ENCODE results near the gene ETNK1. TPM values are rescaled to one million over a fixed set of nuclear protein-coding genes. Genes with fewer than 3 reads are reported as not detected.
A peak's percentile ranks its signal among the peaks of the same experiment; 100 is the strongest.

The ETNK1 gene
- total RNA-seq, 4 donors from 2014 or later: 26.1 to 41.3 (median 36.8) TPM

DNA sequence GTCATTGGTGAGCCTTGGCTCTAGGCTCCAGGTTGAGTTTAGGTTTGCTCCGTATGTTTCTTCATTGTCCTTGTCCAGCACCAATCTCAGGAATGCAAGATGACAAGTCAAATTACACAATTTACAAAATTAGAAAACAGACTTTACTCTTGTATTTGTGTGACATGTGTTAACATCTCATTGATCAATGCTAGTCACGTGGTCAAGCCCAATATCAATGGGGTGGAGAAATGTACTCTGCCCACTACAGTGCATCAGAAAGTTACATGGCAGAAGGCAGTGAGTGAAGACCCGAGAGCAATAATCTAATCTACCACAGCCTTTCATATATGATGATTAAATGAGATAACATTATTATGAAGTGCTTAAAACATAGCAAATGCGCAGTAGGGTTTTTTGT lies 94.8 kb downstream of the ETNK1 start:
- TF ChIP-seq, protein P1, sequence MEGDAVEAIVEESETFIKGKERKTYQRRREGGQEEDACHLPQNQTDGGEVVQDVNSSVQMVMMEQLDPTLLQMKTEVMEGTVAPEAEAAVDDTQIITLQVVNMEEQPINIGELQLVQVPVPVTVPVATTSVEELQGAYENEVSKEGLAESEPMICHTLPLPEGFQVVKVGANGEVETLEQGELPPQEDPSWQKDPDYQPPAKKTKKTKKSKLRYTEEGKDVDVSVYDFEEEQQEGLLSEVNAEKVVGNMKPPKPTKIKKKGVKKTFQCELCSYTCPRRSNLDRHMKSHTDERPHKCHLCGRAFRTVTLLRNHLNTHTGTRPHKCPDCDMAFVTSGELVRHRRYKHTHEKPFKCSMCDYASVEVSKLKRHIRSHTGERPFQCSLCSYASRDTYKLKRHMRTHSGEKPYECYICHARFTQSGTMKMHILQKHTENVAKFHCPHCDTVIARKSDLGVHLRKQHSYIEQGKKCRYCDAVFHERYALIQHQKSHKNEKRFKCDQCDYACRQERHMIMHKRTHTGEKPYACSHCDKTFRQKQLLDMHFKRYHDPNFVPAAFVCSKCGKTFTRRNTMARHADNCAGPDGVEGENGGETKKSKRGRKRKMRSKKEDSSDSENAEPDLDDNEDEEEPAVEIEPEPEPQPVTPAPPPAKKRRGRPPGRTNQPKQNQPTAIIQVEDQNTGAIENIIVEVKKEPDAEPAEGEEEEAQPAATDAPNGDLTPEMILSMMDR (IDR thresholded peaks at IDR 0.05): no peak
- DNase-seq (ENCODE audit: low spot score) (no peak), ATAC-seq (ENCODE audit: low FRiP score) (no peak)

DNA sequence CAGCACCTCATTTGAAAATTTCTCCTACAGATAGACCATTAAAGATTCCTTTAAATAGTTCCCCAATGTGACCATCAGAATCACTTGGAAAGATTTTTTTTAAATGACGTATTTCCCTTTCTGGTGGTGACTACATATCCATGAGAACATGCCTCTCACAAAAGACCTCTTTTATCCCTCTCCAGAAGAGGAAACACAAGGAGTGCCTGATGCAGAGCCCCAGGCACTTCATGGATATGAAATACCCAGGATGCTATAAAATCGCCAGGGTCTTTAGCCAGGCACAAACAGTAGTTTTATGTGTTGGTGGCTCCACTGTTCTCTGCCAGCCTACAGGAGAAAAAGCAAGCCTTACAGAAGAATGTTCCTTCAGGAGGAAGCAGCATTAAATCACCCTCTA lies 97.1 kb downstream of the ETNK1 start:
- DNase-seq (ENCODE audit: low spot score) (no peak), ATAC-seq (ENCODE audit: low FRiP score) (no peak)
- TF ChIP-seq, protein P1 (IDR thresholded peaks at IDR 0.05): no peak

DNA sequence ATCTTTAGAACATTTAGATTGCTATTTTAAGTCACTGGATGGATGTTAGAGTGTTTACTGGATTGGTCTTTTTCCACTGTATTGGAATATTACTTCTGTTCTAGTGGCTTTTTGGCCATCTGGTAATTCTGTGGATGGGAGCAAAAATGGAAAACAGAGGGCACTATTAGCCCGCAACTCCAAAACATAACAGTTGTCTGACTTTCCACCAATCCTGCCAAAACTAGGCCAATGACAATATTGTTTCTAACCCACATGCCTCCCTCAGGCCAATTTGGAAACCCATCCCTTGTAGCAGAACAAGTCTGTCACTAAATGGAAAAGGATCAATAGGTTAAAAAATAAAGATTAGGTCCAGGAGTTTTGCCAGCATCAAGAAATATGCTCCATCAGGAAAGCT lies 97.8 kb downstream of the ETNK1 start:
- no peak for DNase-seq (ENCODE audit: low spot score)
- ATAC-seq (ENCODE audit: low FRiP score): no peak
- TF ChIP-seq, protein P1 (IDR thresholded peaks at IDR 0.05): no peak

DNA sequence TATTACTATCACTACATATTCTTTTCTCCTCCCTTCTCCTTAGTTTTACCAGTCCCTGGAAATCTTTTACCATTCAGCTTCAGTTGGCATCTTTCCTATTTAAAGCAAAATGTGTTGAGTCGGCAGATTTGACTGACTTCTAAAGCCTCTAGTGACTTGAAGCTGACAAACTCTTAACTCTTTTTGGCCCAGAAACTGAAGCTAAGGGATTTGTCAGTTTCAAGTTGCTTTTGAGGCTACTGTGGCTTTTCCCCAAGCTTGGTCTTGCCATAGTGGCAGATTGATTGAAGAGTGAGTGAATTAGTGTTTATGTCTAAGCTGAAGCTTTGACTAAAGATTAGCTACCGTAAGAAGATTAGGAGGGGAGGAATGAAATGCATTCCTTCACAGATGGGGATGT lies 104.0 kb downstream of the ETNK1 start:
- DNase-seq (ENCODE audit: low spot score) (no peak), ATAC-seq (ENCODE audit: low FRiP score) (no peak)
- TF ChIP-seq, protein P1 (IDR thresholded peaks at IDR 0.05): no peak

DNA sequence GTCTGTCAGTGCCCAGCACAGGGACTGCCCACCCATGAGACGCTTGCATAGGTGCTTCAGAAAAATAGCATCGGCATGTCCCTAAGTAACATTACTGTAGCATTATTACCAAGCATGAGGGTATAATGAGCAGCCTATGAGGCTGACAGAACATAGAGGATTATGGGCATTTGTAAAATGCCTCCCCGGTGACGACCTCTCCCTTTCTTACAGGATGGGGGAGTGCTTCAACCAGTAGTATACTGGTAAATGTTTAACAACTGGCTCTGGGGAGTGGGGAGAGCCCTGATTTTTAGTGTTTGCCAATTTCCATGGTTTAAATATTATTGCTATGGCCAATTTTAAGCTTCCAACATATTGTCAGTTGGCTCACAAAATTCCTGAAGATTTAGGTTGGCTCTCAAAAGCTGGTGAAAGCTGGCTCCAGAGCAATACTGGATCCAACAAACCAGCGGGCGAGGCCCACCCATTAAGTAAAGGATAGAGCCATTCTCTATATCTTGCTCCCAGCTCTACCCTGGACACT lies 104.5 kb downstream of the ETNK1 start:
- no peak for ATAC-seq (ENCODE audit: low FRiP score)
- TF ChIP-seq, protein P1 (IDR thresholded peaks at IDR 0.05): no peak
- DNase-seq (ENCODE audit: low spot score): no peak

DNA sequence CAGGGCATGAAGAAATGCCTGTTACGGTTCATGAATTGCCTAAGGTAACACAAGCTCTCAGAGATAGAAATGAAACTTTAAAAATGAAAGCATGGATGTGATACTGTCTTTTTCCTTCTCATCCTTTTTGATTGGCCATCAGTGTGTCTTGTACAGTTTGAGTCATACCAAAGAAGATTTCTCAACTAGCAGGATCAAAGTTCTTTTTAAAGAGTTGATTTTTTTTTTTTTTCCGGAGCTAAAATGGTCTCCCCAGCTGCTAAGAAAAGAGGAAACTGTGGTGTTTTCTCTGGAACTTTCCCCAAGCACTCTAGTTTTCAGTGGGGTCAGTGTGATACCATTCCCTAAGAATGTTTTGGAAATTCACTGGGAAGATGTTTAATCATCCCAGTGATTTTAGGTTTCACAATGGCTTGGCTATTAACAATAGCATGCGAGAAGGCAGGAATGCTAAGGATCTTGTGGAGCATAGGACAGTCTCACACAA lies 105.0 kb downstream of the ETNK1 start:
- DNase-seq (ENCODE audit: low spot score) (no peak), ATAC-seq (ENCODE audit: low FRiP score) (peak; percentile 51)
- TF ChIP-seq, protein P1 (IDR thresholded peaks at IDR 0.05): no peak

DNA sequence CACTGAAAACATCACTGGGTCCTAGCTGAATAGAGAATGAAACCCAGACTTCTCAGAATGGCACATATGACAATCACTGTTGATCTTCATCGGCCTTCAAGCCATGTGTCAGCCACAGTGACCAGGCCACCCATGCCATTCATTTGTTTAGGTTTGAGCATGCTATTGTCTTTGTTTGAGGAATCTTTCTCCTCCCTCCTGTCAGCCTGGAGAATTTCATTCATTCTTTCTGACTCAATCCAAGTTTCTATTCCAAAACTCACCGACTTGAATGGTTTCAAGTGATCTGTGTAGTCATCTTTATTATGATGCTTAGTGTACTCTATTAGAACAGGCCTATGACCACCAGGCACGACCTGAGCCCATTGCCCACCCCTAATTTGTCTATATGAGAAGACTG lies 106.3 kb downstream of the ETNK1 start:
- TF ChIP-seq, protein P1 (IDR thresholded peaks at IDR 0.05): no peak
- no peak for ATAC-seq (ENCODE audit: low FRiP score)
- DNase-seq (ENCODE audit: low spot score): no peak

All from omental fat pad (tissue), 4 donors.